ENCODE results near the gene BSND.
"Not testable (repeated sequence)": the region's sequence is repeated elsewhere in the genome, so short reads cannot be mapped to it uniquely, and the experiment has no call there.

BSND gene

GRCh38 chr1:54959241-54959640, 39.5 kb upstream of the BSND start:
- Histone ChIP-seq H3K9me2 (ENCODE audit: low read depth, low read length) (no peaks in the 10 kb centered on the region), H3K36me3 (ENCODE audit: insufficient read depth, low read length) (no peaks in the 10 kb centered on the region; the same call in 1 of the 2 replicates), H2AFZ (ENCODE audit: low read length) (no peak overlapping the region), H3F3A (ENCODE audit: insufficient read depth, low read length) (no peaks in the 10 kb centered on the region), H4K20me1 (ENCODE audit: insufficient read depth, low read length) (no peaks in the 10 kb centered on the region), H3K79me2 (ENCODE audit: insufficient read depth, low read length) (no peaks in the 10 kb centered on the region), H3K4me2 (ENCODE audit: low read length) (no peak overlapping the region), H3K27ac (ENCODE audit: low read depth, low read length, poor library complexity, severe bottlenecking) (no peak overlapping the region), H3K9me3 (ENCODE audit: low read length) (0 out of 2 replicates have a peak, but pooled peaks cover 2% of the 10 kb centered on the region), H3K9ac (ENCODE audit: low read length) (no peak overlapping the region), H3K4me1 (ENCODE audit: insufficient read depth, low read length, severe bottlenecking) (no peaks in the 10 kb centered on the region), H3K27me3 (ENCODE audit: insufficient read depth, low read length) (no peaks in the 10 kb centered on the region), H3K4me3 (ENCODE audit: low read depth, low read length, poor library complexity, severe bottlenecking) (no peak overlapping the region)
- no peak for TF ChIP-seq CTCF (IDR thresholded peaks at IDR 0.05; ENCODE audit: low read length)
- no peak for TF ChIP-seq EZH2 (IDR thresholded peaks at IDR 0.05; ENCODE audit: borderline replicate concordance, low read length)

- Histone ChIP-seq H3K9me2 (ENCODE audit: low read depth, low read length) (no peaks in the 10 kb centered on the region), H3K9ac (ENCODE audit: low read length) (no peak overlapping the region), H3K4me3 (ENCODE audit: low read depth, low read length, poor library complexity, severe bottlenecking) (no peak overlapping the region), H3K27ac (ENCODE audit: low read depth, low read length, poor library complexity, severe bottlenecking) (no peak overlapping the region), H3F3A (ENCODE audit: insufficient read depth, low read length) (no peaks in the 10 kb centered on the region), H3K36me3 (ENCODE audit: insufficient read depth, low read length) (no peaks in the 10 kb centered on the region), H4K20me1 (ENCODE audit: insufficient read depth, low read length) (no peaks in the 10 kb centered on the region), H2AFZ (ENCODE audit: low read length) (no peak overlapping the region), H3K79me2 (ENCODE audit: insufficient read depth, low read length) (no peaks in the 10 kb centered on the region), H3K4me2 (ENCODE audit: low read length) (no peak overlapping the region), H3K4me1 (ENCODE audit: insufficient read depth, low read length, severe bottlenecking) (peaks cover 5% of the 10 kb centered on the region), H3K9me3 (ENCODE audit: low read length) (no peaks in the 10 kb centered on the region), H3K27me3 (ENCODE audit: insufficient read depth, low read length) (no peaks in the 10 kb centered on the region)
- TF ChIP-seq CTCF (IDR thresholded peaks at IDR 0.05; ENCODE audit: low read length) (no peak), EZH2 (IDR thresholded peaks at IDR 0.05; ENCODE audit: borderline replicate concordance, low read length) (no peak)
Measured at GRCh38 chr1:54962612-54963395, 35.9 kb upstream of the BSND start.

- H3K9ac ChIP-seq (ENCODE audit: low read length); H3K9me3 ChIP-seq (ENCODE audit: low read length); H4K20me1 ChIP-seq (ENCODE audit: insufficient read depth, low read length); H2AFZ ChIP-seq (ENCODE audit: low read length); H3K27me3 ChIP-seq (ENCODE audit: insufficient read depth, low read length); H3K4me3 ChIP-seq (ENCODE audit: low read depth, low read length, poor library complexity, severe bottlenecking); H3K4me1 ChIP-seq (ENCODE audit: insufficient read depth, low read length, severe bottlenecking); H3K27ac ChIP-seq (ENCODE audit: low read depth, low read length, poor library complexity, severe bottlenecking); H3K36me3 ChIP-seq (ENCODE audit: insufficient read depth, low read length); H3K9me2 ChIP-seq (ENCODE audit: low read depth, low read length); H3K79me2 ChIP-seq (ENCODE audit: insufficient read depth, low read length); H3K4me2 ChIP-seq (ENCODE audit: low read length); H3F3A ChIP-seq (ENCODE audit: insufficient read depth, low read length): not testable (repeated sequence)
Measured at GRCh38 chr1:54963829-54964228, 34.9 kb upstream of the BSND start.
